Measurements from ENCODE around the gene GTF3A.

GRCh38 chr13:27474751-27475268 lies 50.4 kb downstream of the GTF3A start:
- TF ChIP-seq EZH2 (IDR thresholded peaks at IDR 0.05; ENCODE audit: low read depth, unreplicated experiment) (no peak), EZH2phosphoT487 (IDR thresholded peaks at IDR 0.05; ENCODE audit: unreplicated experiment) (no peak)

Data from GM23338 (cell line).